ENCODE measurements around the gene PCED1A. TPM values are rescaled to one million over a fixed set of nuclear protein-coding genes. Genes with fewer than 3 reads are reported as not detected.

The PCED1A gene
- total and polyA plus RNA-seq, 2 donors (not counting 1 experiment from before 2014, with no cell fraction given): 96.8 to 176 TPM

- H2AFZ ChIP-seq (ENCODE audit: insufficient read depth, low read depth, low read length, poor library complexity, severe bottlenecking): peak overlapping the region; percentile 100
- peaks cover 0 to 3% (median 0%) of the 10 kb centered on the region in 3 donors for H3K9me3 ChIP-seq (ENCODE audit: control extremely low read depth in 1 of 3, control insufficient read depth in 2 of 3, insufficient read depth in 1 of 3, low read length in 2 of 3)
- TF ChIP-seq CTCF (IDR thresholded peaks at IDR 0.05): no peak
- no peak for TF ChIP-seq EZH2 (IDR thresholded peaks at IDR 0.05; ENCODE audit: borderline replicate concordance, insufficient read depth, low read depth, low read length, poor library complexity, severe bottlenecking)
- H3K4me1 Mint-ChIP-seq: peaks cover 22% of the 10 kb centered on the region
- H3K36me3 ChIP-seq (replicated peaks in 1 of 2; ENCODE audit: control extremely low read depth in 1 of 2, control insufficient read depth in 1 of 2, extremely low read depth in 1 of 2, insufficient read depth in 2 of 2, low read length in 1 of 2): peaks cover 0 to 2% of the 10 kb centered on the region in 2 experiments
- H3K27ac Mint-ChIP-seq: peak overlapping the region; percentile 88
- peak overlapping the region in 4 of 5 experiments; percentile 63 to 90 (median 84) for H3K4me3 ChIP-seq (ENCODE audit: control extremely low read depth in 1 of 5, extremely low read depth in 1 of 5, insufficient read depth in 1 of 5, low read depth in 2 of 5, low read length in 4 of 5)
- H4K20me1 ChIP-seq (ENCODE audit: control insufficient read depth, insufficient read depth, low read length, poor library complexity, severe bottlenecking): no peaks in the 10 kb centered on the region
- H3K9me3 Mint-ChIP-seq (ENCODE audit: insufficient read depth): no peaks in the 10 kb centered on the region
- intact Hi-C loops (cut with micrococcal nuclease): loop anchor here (1.0 to 2.0 kb wide), 2 partner anchors 34 to 187 kb away; partner anchors contain the start of genes NOP56 and PTPRA
- peak overlapping the region; percentile 87 for H3K9ac ChIP-seq (ENCODE audit: low read length)
- ChIA-PET POLR2A (interaction anchor here (0.6 to 1.1 kb wide), 2 partner anchors 33 to 368 kb away, joined by 4 to 7 read pairs; partner anchors contain the start of gene PTPRA), CTCF (interaction anchor here (1.5 to 2.2 kb wide), 2 partner anchors 33 to 87 kb away, joined by 4 to 7 read pairs; no protein-coding TSS in a partner anchor)
- H3K79me2 ChIP-seq (ENCODE audit: control insufficient read depth, insufficient read depth, low read length): peaks cover 26% of the 10 kb centered on the region
- no peaks in the 10 kb centered on the region for H3K27me3 ChIP-seq (replicated peaks in 1 of 4; ENCODE audit: control extremely low read depth in 1 of 4, control insufficient read depth in 3 of 4, insufficient read depth in 4 of 4, low read length in 3 of 4)
- no peaks in the 10 kb centered on the region for H3K27me3 Mint-ChIP-seq
- peak overlapping the region in 1 of 2 donors; percentile 85 for H3K27ac ChIP-seq (ENCODE audit: low read length in 2 of 2)
- peak overlapping the region; percentile 93 for H3K4me2 ChIP-seq (replicated peaks; ENCODE audit: low read depth, low read length, poor library complexity, severe bottlenecking)
- 90% methylated on average over 21 of the region's 21 CpGs for WGBS (ENCODE audit: insufficient coverage)
- H3K4me1 ChIP-seq (ENCODE audit: control insufficient read depth in 2 of 2, insufficient read depth in 2 of 2, low read length in 2 of 2): peaks cover 16 to 27% of the 10 kb centered on the region in 2 donors
- peak overlapping the region; percentile 91 for H3K4me3 Mint-ChIP-seq
- DNase-seq: no peak
- no peak for ATAC-seq (ENCODE audit: low read depth)
Observed at GRCh38 chr20:2839732-2840137, 720 bp downstream of the PCED1A start.

All from B cell (primary cell).